GM23338 (cell line): ENCODE results near the gene HKDC1.
"Not testable (repeated sequence)": the region's sequence is repeated elsewhere in the genome, so short reads cannot be mapped to it uniquely, and the experiment has no call there.

Source experiments
- CREB1 ChIP-seq: fragments of 250-450 bp; sonication (Bioruptor Pico); IDR thresholded peaks from 2 replicates; pipeline ENCODE4 v1.5.0; 2020; ENCODE audit warnings: low read depth, mild to moderate bottlenecking, moderate library complexity
- EZH2 ChIP-seq: fragments of 200-600 bp; sonication (generic); IDR thresholded peaks from one replicate; pipeline ENCODE4 v1.8.0; 2017; ENCODE audit warnings: antibody characterized with exemption, mild to moderate bottlenecking, low read depth; ENCODE audit not compliant: unreplicated experiment
- POLR2AphosphoS5 ChIP-seq: IDR thresholded peaks from 2 replicates; pipeline ENCODE4 v1.6.1; 2016; ENCODE audit warnings: antibody characterized with exemption, low read depth
- ZNF114 ChIP-seq: fragments of 250-450 bp; sonication (Bioruptor Pico); IDR thresholded peaks from 2 replicates; pipeline ENCODE4 v1.5.0; 2020; ENCODE audit warnings: mild to moderate bottlenecking, moderate library complexity
- TF ChIP-seq, protein P1 (sequence below), 2 experiments: fragments of 200-600 bp in 1 of 2; sonication (generic) in 1 of 2; conservative IDR thresholded peaks; 2 replicates each; pipeline versions ENCODE4 v1.5.1 to v1.6.1; 2016 to 2017; ENCODE audit warnings: antibody characterized with exemption in 2 of 2, low read depth in 2 of 2, mild to moderate bottlenecking in 2 of 2, moderate library complexity in 1 of 2
- TF ChIP-seq, protein P2 (sequence below): IDR thresholded peaks from one replicate; pipeline ENCODE4 v1.6.1; 2018; ENCODE audit warnings: antibody characterized with exemption; ENCODE audit not compliant: unreplicated experiment

DNA sequence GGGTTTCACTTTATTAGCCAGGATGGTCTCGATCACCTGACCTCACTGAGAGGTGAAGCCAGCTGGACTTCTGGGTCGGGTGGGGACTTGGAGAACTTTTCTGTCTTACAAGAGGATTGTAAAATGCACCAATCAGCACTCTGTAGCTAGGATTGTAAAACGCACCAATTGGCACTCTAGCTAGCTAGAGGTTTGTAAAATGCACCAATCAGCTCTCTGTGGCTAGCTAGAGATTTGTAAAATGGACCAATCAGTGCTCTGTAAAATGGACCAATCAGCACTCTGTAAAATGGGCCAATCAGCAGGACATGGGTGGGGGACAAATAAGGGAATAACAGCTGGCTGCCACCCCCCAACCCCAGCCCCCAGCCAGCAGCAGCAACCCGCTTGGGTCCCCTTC, 44.8 kb upstream of the HKDC1 start:
- not testable (repeated sequence) for TF ChIP-seq ZNF114; CREB1 (CRISPR knock-in tag); POLR2AphosphoS5; EZH2
- TF ChIP-seq, protein P1, sequence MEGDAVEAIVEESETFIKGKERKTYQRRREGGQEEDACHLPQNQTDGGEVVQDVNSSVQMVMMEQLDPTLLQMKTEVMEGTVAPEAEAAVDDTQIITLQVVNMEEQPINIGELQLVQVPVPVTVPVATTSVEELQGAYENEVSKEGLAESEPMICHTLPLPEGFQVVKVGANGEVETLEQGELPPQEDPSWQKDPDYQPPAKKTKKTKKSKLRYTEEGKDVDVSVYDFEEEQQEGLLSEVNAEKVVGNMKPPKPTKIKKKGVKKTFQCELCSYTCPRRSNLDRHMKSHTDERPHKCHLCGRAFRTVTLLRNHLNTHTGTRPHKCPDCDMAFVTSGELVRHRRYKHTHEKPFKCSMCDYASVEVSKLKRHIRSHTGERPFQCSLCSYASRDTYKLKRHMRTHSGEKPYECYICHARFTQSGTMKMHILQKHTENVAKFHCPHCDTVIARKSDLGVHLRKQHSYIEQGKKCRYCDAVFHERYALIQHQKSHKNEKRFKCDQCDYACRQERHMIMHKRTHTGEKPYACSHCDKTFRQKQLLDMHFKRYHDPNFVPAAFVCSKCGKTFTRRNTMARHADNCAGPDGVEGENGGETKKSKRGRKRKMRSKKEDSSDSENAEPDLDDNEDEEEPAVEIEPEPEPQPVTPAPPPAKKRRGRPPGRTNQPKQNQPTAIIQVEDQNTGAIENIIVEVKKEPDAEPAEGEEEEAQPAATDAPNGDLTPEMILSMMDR (conservative IDR thresholded peaks at IDR 0.05; ENCODE audit: low read depth in 2 of 2), result not testable (repeated sequence)
- TF ChIP-seq, protein P2, sequence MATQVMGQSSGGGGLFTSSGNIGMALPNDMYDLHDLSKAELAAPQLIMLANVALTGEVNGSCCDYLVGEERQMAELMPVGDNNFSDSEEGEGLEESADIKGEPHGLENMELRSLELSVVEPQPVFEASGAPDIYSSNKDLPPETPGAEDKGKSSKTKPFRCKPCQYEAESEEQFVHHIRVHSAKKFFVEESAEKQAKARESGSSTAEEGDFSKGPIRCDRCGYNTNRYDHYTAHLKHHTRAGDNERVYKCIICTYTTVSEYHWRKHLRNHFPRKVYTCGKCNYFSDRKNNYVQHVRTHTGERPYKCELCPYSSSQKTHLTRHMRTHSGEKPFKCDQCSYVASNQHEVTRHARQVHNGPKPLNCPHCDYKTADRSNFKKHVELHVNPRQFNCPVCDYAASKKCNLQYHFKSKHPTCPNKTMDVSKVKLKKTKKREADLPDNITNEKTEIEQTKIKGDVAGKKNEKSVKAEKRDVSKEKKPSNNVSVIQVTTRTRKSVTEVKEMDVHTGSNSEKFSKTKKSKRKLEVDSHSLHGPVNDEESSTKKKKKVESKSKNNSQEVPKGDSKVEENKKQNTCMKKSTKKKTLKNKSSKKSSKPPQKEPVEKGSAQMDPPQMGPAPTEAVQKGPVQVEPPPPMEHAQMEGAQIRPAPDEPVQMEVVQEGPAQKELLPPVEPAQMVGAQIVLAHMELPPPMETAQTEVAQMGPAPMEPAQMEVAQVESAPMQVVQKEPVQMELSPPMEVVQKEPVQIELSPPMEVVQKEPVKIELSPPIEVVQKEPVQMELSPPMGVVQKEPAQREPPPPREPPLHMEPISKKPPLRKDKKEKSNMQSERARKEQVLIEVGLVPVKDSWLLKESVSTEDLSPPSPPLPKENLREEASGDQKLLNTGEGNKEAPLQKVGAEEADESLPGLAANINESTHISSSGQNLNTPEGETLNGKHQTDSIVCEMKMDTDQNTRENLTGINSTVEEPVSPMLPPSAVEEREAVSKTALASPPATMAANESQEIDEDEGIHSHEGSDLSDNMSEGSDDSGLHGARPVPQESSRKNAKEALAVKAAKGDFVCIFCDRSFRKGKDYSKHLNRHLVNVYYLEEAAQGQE, result not testable (repeated sequence)
